NT2/D1 (cell line): ENCODE data around the gene BOC.

Experiments
- DNase-seq: peaks from one replicate; pipeline ENCODE4 v3.0.0-alpha.2; 2011; ENCODE audit warnings: low read depth, low spot score
- H3K27me3 ChIP-seq: 2 replicates; pipeline ENCODE4 v1.6.0; 2011; ENCODE audit warnings: mild to moderate bottlenecking; ENCODE audit not compliant: insufficient read length, insufficient read depth
- H3K36me3 ChIP-seq: 2 replicates; pipeline ENCODE4 v1.6.1; 2011; ENCODE audit warnings: mild to moderate bottlenecking, low read length, mixed read lengths; ENCODE audit not compliant: insufficient read depth, insufficient read length
- H3K4me1 ChIP-seq: 2 replicates; pipeline ENCODE4 v1.5.1; 2011; ENCODE audit not compliant: insufficient read depth, insufficient read length
- H3K4me3 ChIP-seq: 2 replicates; pipeline ENCODE4 v1.5.1; 2011; ENCODE audit warnings: low read depth; ENCODE audit not compliant: insufficient read length
- H3K9ac ChIP-seq: 2 replicates; pipeline ENCODE4 v1.6.0; 2011; ENCODE audit warnings: low read depth; ENCODE audit not compliant: insufficient read length
- H3K9me3 ChIP-seq: 2 replicates; pipeline ENCODE4 v1.5.1; 2011; ENCODE audit warnings: mild to moderate bottlenecking, low read length; ENCODE audit not compliant: insufficient read depth
- SUZ12 ChIP-seq: IDR thresholded peaks from 2 replicates; pipeline ENCODE4 v1.6.1; 2011; ENCODE audit not compliant: insufficient read length, insufficient read depth; ENCODE audit errors: extremely low read depth
- YY1 ChIP-seq: IDR thresholded peaks from 2 replicates; pipeline ENCODE4 v1.6.1; 2011; ENCODE audit not compliant: insufficient read length, insufficient read depth
- ZNF274 ChIP-seq: IDR thresholded peaks from 2 replicates; pipeline ENCODE4 v1.6.1; 2011; ENCODE audit warnings: mild to moderate bottlenecking, low read depth, low read length

BOC gene

GRCh38 chr3:113254171-113254947, 43.0 kb downstream of the BOC start:
- TF ChIP-seq SUZ12 (no peak), ZNF274 (no peak), YY1 (no peak)
- no peak overlapping the region for H3K4me3 ChIP-seq
- H3K9me3 ChIP-seq, result no peaks in the 10 kb centered on the region
- peaks cover 7% of the 10 kb centered on the region for H3K4me1 ChIP-seq
- no peaks in the 10 kb centered on the region for H3K27me3 ChIP-seq
- DNase-seq, result no peak
- no peak overlapping the region for H3K9ac ChIP-seq
- peaks cover 13% of the 10 kb centered on the region for H3K36me3 ChIP-seq

GRCh38 chr3:113255100-113255853, 43.9 kb downstream of the BOC start:
- H3K9me3 ChIP-seq, result no peaks in the 10 kb centered on the region
- H3K4me1 ChIP-seq, result peaks cover 7% of the 10 kb centered on the region
- H3K27me3 ChIP-seq, result no peaks in the 10 kb centered on the region
- no peak overlapping the region for H3K4me3 ChIP-seq
- no peak for TF ChIP-seq ZNF274
- no peak for TF ChIP-seq SUZ12
- no peak for TF ChIP-seq YY1
- DNase-seq, result no peak
- peaks cover 9% of the 10 kb centered on the region for H3K36me3 ChIP-seq
- no peak overlapping the region for H3K9ac ChIP-seq

GRCh38 chr3:113255854-113256615, 44.7 kb downstream of the BOC start:
- no peak overlapping the region for H3K4me3 ChIP-seq
- no peak overlapping the region for H3K9ac ChIP-seq
- H3K36me3 ChIP-seq, result peaks cover 2% of the 10 kb centered on the region
- H3K4me1 ChIP-seq, result peaks cover 7% of the 10 kb centered on the region
- H3K9me3 ChIP-seq, result no peaks in the 10 kb centered on the region
- no peak for TF ChIP-seq YY1
- no peak for TF ChIP-seq SUZ12
- no peak for TF ChIP-seq ZNF274
- no peak for DNase-seq
- no peaks in the 10 kb centered on the region for H3K27me3 ChIP-seq

- H3K36me3 ChIP-seq, result no peaks in the 10 kb centered on the region
- TF ChIP-seq ZNF274, result no peak
- no peak for TF ChIP-seq YY1
- TF ChIP-seq SUZ12, result no peak
- no peak overlapping the region for H3K4me3 ChIP-seq
- no peak for DNase-seq
- peaks cover 7% of the 10 kb centered on the region for H3K4me1 ChIP-seq
- no peak overlapping the region for H3K9ac ChIP-seq
- H3K27me3 ChIP-seq, result no peaks in the 10 kb centered on the region
- H3K9me3 ChIP-seq, result no peaks in the 10 kb centered on the region
Measured at GRCh38 chr3:113258361-113258760, 47.0 kb downstream of the BOC start.

- Histone ChIP-seq H3K9ac (no peak overlapping the region), H3K4me3 (no peak overlapping the region), H3K4me1 (peaks cover 6% of the 10 kb centered on the region), H3K27me3 (no peaks in the 10 kb centered on the region), H3K9me3 (no peaks in the 10 kb centered on the region), H3K36me3 (no peaks in the 10 kb centered on the region)
- TF ChIP-seq ZNF274 (no peak), SUZ12 (no peak), YY1 (no peak)
- DNase-seq, result no peak
Measured at GRCh38 chr3:113259196-113259595, 47.8 kb downstream of the BOC start.

- Histone ChIP-seq H3K9me3 (no peaks in the 10 kb centered on the region), H3K36me3 (no peaks in the 10 kb centered on the region), H3K27me3 (no peaks in the 10 kb centered on the region), H3K4me1 (peaks cover 6% of the 10 kb centered on the region), H3K4me3 (no peak overlapping the region), H3K9ac (no peak overlapping the region)
- TF ChIP-seq YY1 (no peak), SUZ12 (no peak), ZNF274 (no peak)
- no peak for DNase-seq
Measured at GRCh38 chr3:113261063-113261625, 49.8 kb downstream of the BOC start.
